GM19099 (cell line): ENCODE measurements around the gene BCAS1.

Experiments used
- POLR2A ChIP-seq: IDR thresholded peaks from 3 replicates; pipeline ENCODE4 v1.6.1; 2011; ENCODE audit warnings: low read depth; ENCODE audit not compliant: insufficient read length; ENCODE audit errors: extremely low read depth

Gene BCAS1

DNA sequence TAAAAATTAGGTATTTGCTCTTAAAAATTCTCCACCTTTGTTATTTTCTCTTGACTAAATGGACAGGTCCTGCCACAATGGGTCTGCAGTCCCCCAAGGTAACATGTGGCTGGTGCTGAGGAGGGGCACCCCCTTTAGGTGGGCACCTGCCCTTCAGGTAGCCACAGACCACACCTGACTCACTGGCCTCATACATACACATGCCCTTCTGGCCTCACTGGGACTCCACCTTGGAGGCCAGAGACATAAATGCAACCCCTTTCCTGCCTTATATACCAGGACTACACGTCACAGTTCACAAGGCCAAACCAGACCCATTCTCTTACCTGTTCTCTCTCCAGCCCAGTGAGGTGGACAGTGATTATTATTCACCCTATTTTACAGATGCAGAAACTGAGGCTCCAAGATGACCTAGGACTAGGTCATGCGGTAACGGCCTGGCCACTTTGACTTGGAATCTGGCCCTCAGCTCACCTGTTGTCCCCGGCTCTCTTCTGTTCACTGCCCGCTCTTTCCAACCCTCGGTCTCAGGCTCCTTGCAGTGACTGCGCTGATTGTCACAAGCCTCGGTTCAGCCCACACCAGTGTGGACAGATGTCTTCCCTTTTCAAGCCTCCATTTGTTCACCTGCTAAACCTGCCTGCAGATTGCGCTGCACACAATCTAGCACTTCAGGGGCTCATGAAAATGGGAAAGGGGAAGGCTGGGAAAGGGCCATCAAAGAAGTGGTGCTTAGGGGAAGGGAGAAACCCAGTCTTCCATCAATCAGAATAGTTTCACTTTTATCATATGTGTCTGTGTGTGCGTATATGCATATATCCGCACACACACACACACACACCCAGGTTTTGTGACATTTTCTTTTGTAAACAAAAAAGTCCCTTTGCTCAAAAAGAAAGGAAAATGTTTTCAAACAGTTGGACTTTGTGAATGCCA lies 121.7 kb downstream of the BCAS1 start:
- no peak for TF ChIP-seq POLR2A

GRCh38 chr20:53947501-53948195 lies 122.7 kb downstream of the BCAS1 start:
- TF ChIP-seq POLR2A, result no peak

DNA sequence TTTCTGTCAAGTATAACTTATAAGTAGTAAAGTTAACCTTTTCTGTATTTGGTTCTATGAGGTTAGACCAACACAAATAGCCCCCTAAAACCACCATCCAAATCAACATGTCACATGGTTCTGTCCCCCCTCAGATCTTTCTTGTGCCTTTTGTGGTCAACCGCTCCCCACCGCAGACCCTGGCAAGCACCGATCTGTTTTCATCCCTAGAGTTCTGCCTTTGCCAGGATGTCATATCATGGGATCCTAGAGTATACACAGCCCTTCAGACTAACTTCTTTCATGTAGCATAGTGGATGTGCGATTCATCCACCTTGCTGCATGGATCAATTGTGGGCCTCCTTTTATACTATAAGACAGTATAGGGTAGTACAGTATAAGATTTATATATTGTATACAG lies 124.3 kb downstream of the BCAS1 start:
- TF ChIP-seq POLR2A, result no peak

DNA sequence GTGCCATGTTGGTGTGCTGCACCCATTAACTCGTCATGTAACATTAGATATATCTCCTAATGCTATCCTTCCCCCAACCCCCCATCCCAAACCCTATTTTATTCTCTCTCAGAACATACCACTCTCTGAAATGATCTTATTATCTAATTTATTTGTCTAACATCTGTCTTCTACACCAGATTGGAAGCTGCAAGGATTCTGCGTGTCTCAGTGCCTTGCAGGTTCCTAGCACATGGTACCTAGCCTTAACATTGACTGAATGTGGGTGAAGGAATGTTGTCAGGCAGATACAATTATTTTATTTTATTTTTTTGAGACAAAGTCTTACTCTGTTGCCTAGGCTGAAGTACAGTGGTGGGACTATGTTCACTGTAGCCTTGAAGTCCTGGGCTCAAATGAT lies 124.9 kb downstream of the BCAS1 start:
- TF ChIP-seq POLR2A, result no peak

DNA sequence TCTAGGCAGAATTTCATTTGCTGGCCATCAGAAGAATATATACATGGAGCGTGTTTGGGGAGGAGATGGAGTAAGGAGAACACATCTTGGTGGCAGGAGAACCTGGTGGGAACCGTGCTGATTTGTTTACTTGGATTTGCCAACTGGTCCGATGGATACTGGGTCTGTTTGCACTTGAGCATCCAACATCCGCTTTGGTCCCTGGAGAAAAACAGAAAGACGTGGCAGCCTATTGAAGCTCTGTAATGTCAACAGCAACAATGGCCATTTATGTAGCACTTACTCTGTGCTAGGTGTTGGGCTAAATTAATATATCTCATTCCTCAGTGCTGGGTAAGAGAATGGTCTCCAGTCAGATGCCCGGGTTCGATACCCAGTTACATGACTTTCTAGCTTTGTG lies 125.6 kb downstream of the BCAS1 start:
- TF ChIP-seq POLR2A, result no peak

GRCh38 chr20:53943522-53944291 lies 126.7 kb downstream of the BCAS1 start:
- TF ChIP-seq POLR2A, result no peak

GRCh38 chr20:53942973-53943372 lies 127.4 kb downstream of the BCAS1 start:
- no peak for TF ChIP-seq POLR2A

DNA sequence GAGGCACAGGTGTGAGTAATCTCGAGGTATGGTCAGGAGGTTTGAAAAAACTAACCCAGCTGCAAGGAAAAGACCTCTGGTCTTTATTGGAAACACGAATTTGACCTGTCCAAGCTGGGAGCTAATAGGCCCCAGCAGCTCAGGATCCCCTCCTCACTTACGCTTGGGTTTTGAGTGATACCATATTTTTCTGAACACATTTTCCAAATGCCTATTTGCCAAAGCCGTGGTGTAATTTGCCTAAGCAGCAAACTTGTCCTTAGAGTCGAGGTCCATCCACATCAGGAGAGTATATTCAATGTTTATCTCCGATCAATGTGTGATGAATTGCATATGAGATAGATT lies 128.0 kb downstream of the BCAS1 start:
- TF ChIP-seq POLR2A, result no peak

- TF ChIP-seq POLR2A, result no peak
Observed at GRCh38 chr20:53941680-53942471, 128.5 kb downstream of the BCAS1 start.

DNA sequence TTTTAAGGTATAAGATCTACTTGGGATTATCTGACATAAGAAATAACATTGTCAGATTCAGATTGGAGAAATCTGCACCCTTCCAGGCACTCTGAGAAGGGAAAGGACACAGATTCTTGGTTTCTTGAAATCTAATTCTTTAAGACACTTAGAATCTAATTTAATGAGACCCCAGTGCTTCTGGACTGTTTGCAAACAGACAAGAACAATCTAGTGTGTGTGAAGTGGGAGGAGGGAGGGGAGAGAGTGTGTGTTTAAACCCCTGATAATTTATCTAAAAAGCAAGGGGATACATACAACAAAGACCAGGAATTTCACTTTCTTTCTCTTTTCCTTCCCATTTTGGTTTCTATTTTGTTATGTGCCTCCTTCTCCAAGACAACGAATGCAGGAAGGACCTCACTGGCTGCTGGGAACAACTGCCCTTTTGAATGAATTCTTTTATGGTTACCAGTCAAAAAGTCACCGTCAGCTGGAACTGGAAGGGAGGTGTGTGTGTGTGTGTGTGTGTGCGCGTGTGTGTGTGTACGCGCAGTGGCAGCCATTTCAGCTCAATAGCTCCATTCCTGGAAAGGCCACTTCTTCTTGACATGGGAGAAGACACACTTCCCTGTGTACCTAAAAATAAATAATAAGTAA lies 129.4 kb downstream of the BCAS1 start:
- no peak for TF ChIP-seq POLR2A

- TF ChIP-seq POLR2A, result no peak
Observed at GRCh38 chr20:53940360-53940702, 130.1 kb downstream of the BCAS1 start.

GRCh38 chr20:53939572-53940359 lies 130.6 kb downstream of the BCAS1 start:
- no peak for TF ChIP-seq POLR2A

DNA sequence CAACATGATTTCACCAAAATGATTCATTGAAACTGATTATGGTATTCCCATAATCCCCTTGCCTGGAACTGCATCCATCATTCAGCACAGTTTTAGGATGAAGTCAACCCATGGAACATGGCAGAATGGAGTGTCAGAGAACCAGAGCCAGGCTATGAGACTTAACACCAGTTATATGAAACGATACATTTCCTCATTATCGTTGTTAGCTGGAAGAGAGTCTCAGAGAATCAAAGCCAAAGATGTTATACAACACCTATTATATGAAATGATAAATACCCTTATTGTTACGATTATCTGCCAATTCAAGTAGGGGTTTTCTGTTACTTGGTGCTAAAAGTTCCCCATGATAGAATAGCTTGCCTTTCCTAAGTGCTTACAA lies 131.2 kb downstream of the BCAS1 start:
- TF ChIP-seq POLR2A, result no peak

DNA sequence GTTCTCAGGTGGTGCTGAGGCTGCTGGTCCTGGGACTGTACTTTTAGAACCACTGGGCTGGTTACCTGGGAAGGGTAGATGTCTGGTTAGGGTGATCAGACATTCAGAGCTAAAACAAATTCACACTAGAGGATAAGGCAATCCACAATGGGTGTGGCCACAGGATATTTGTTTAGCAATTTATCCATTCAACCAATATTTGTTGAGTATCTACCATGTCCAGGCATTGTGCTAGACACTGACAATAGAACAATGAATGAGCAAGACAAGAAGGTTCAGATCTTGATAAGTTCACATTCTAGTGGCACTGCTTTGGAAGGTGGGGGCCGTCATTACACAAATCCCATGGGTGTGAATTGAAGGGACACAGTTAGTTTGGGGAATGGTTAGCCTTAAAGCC lies 131.7 kb downstream of the BCAS1 start:
- TF ChIP-seq POLR2A, result no peak
